Mesodermal cell (in vitro differentiated cells): Measurements from ENCODE around the gene TTC13.
"Not testable (repeated sequence)": the region's sequence is repeated elsewhere in the genome, so short reads cannot be mapped to it uniquely, and the experiment has no call there.

Experiments used
- H3K27ac ChIP-seq: 2 replicates; pipeline ENCODE4 v1.7.0; 2013; ENCODE audit warnings: mild to moderate bottlenecking, low read depth, low read length, moderate library complexity; ENCODE audit not compliant: severe bottlenecking
- H3K36me3 ChIP-seq: 2 replicates; pipeline ENCODE4 v1.7.1; 2013; ENCODE audit warnings: mild to moderate bottlenecking, low read length, moderate library complexity; ENCODE audit not compliant: control insufficient read depth, insufficient read depth
- H3K4me1 ChIP-seq: one replicate; pipeline ENCODE4 v1.7.1; 2013; ENCODE audit warnings: mild to moderate bottlenecking, low read length; ENCODE audit not compliant: insufficient read depth, control insufficient read depth, poor library complexity, severe bottlenecking
- H3K4me3 ChIP-seq: 2 replicates; pipeline ENCODE4 v1.7.0; 2013; ENCODE audit warnings: low read length, control low read depth, mild to moderate bottlenecking; ENCODE audit not compliant: insufficient read depth, poor library complexity, severe bottlenecking; ENCODE audit errors: extremely low read depth
- H3K9me3 ChIP-seq: 2 replicates; pipeline ENCODE4 v1.7.1; 2013; ENCODE audit warnings: mild to moderate bottlenecking, low read length, moderate library complexity; ENCODE audit not compliant: control insufficient read depth
- WGBS, 2 experiments: methylation state at CpG; one replicate each; pipeline ENCODE4 v1.1.5; 2013; ENCODE audit warnings: missing lambda C conversion rate in 2 of 2; ENCODE audit not compliant: insufficient coverage in 2 of 2; 5-methylcytosine and 5-hydroxymethylcytosine counted together

TTC13 gene

GRCh38 chr1:230992100-230992774 lies 13.6 kb upstream of the TTC13 start:
- WGBS, 2 experiments, result 87 to 97% methylated on average over 3 of the region's 7 CpGs
- Histone ChIP-seq H3K4me1 (no peaks in the 10 kb centered on the region), H3K36me3 (peaks cover 46% of the 10 kb centered on the region), H3K4me3 (no peak overlapping the region), H3K27ac (no peak overlapping the region), H3K9me3 (no peaks in the 10 kb centered on the region)

- Histone ChIP-seq H3K36me3 (peaks cover 24% of the 10 kb centered on the region), H3K27ac (no peak overlapping the region), H3K4me3 (no peak overlapping the region), H3K4me1 (no peaks in the 10 kb centered on the region), H3K9me3 (no peaks in the 10 kb centered on the region)
- 100% methylated on average over 3 of the region's 3 CpGs for WGBS, 2 experiments
Measured at GRCh38 chr1:230987448-230987847, 8.8 kb upstream of the TTC13 start.

DNA sequence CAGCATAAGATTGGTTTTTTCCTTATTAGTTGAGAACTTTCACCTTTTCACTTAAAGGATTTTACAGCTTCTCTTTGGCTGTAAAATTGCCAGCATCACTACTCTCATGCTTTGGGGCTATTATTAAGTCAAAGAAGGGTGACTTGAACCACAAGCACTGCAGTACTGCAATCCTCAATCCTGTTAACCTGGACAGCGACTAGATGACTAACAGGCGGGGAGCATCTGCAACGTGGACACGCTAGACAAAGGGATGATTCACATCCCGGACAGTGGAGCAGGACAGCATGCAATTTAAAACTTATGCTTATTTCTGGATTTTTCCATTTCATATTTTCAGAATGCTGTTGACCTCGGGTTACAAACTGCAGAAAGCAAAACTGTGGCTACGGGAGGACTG lies 8.3 kb upstream of the TTC13 start:
- H3K4me1 ChIP-seq, result no peaks in the 10 kb centered on the region
- WGBS, 2 experiments, result 93 to 95% methylated on average over 7 of the region's 7 CpGs
- H3K9me3 ChIP-seq, result no peaks in the 10 kb centered on the region
- H3K36me3 ChIP-seq, result peaks cover 21% of the 10 kb centered on the region
- no peak overlapping the region for H3K4me3 ChIP-seq
- H3K27ac ChIP-seq, result no peak overlapping the region

- Histone ChIP-seq H3K27ac (no peak overlapping the region), H3K36me3 (peaks cover 19% of the 10 kb centered on the region), H3K4me1 (no peaks in the 10 kb centered on the region), H3K4me3 (no peak overlapping the region), H3K9me3 (no peaks in the 10 kb centered on the region)
- WGBS, 2 experiments, result 90 to 96% methylated on average over 2 to 5 of the region's 6 CpGs
Measured at GRCh38 chr1:230985711-230986110, 7.0 kb upstream of the TTC13 start.

DNA sequence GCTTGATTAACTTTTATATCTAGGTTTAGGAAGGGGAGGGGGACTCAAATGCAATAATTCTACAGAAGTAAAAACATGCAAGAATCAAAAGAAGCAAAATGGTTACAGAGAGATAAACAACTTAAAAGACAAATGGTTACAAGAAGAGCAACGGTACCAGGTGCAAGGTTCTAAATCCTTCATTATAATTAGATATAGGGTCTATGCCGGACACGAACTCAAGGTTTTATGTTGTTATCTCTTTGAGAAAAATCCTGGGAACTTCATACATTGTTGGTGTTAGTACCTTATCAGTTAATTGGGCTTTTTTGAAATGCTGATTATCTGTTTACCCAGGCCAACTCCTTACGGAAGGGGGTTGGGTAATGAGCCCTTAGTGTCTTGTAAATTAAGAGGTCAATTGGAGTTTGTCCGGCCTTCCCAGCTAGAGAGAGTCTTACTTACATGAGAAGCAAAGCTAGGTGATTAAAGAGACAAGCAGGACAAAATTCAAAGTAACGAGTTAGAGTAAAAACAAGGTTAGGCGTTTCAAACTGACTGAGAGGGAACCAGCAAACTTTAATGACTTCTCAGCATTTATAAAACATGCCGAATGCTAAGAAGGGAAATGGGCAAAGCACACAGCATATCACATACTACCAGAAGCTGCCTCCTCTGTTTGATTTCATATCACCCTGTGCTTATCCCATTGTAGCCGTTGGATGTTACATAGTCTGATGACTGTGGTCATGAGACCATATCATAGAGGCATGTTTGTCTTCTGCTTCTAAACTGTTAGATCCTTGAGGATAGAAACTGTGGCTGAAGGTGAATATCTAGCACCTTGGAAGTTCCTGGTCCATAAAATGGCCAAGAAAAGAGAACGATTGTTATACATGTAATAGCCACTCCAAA lies 6.2 kb upstream of the TTC13 start:
- H3K9me3 ChIP-seq, H3K27ac ChIP-seq, H3K4me1 ChIP-seq, H3K4me3 ChIP-seq: not testable (repeated sequence)
- H3K36me3 ChIP-seq, result peaks cover 11% of the 10 kb centered on the region
- 20 to 35% methylated on average over 5 of the region's 10 CpGs for WGBS, 2 experiments

DNA sequence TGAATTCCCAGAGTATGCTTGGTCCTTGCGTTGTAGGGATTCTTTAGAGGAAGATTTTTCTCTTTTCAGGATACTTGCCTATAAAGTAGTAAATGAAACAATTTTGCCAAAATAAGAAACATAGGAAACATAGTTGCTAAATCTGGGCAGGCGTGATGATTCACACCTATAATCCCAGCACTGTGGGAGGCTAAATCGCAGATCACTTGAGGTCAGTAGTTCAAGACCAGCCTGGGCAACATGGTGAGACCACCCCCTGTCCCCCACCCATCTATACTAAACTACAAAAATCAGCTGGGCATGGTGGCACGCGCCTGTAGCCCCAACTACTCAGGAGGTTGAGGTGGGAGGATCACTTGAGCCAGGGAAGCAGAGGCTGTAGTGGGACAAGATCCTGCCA lies 5.2 kb upstream of the TTC13 start:
- WGBS, 2 experiments, result 86% methylated on average over 1 to 4 of the region's 5 CpGs
- Histone ChIP-seq H3K4me1 (peaks cover 6% of the 10 kb centered on the region), H3K27ac (no peak overlapping the region), H3K9me3 (no peaks in the 10 kb centered on the region), H3K4me3 (no peak overlapping the region), H3K36me3 (peaks cover 9% of the 10 kb centered on the region)

DNA sequence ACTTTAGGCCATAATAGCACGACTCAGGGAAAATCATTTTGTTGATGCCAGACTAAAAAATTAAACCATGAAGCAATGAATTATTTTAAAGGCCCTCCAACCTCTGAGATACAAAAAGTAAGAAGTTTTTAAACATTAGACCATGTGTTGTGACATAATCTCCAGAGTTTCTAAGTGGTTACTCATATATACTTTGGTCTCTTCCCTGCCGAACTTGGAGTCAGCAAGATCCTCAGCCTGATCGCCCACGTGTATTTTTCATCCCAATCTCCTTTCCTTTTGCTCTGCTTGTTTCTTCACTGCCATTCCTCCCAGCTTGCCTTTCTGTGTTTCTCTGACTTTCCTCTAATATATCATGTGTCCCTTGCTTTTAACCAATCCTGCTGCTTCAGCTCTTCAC lies 4.0 kb upstream of the TTC13 start:
- no peak overlapping the region for H3K27ac ChIP-seq

DNA sequence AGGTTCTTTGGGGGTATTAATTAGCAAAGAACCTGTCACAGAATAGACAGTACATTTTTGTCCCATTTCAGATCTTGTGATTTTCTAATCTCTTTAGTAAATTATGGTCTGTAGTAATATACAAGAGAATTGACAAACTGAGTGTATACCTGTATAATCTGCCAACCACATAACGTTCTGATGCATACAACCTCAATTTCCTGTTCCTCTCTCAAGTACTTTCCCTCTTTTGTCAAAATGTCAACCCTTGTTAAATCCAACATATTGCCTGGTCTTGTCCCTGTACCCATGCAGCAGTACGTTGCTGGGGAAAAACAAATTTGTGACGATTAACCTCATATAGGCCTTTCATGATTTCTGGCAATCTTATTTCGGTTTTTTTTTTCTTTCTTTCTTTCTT lies 1.3 kb upstream of the TTC13 start:
- H3K4me3 ChIP-seq, result peak overlapping the region; percentile 59
- no peaks in the 10 kb centered on the region for H3K9me3 ChIP-seq
- peaks cover 10% of the 10 kb centered on the region for H3K4me1 ChIP-seq
- peaks cover 9% of the 10 kb centered on the region for H3K36me3 ChIP-seq
- no peak overlapping the region for H3K27ac ChIP-seq
- WGBS, 2 experiments, result 91 to 93% methylated on average over 4 of the region's 4 CpGs

More for the DNA sequence above, 4.0 kb upstream of the TTC13 start:
- H3K4me1 ChIP-seq, result peaks cover 6% of the 10 kb centered on the region
- H3K4me3 ChIP-seq, result no peak overlapping the region
- 80 to 98% methylated on average over 3 of the region's 4 CpGs for WGBS, 2 experiments
- no peaks in the 10 kb centered on the region for H3K9me3 ChIP-seq
- H3K36me3 ChIP-seq, result peaks cover 9% of the 10 kb centered on the region

DNA sequence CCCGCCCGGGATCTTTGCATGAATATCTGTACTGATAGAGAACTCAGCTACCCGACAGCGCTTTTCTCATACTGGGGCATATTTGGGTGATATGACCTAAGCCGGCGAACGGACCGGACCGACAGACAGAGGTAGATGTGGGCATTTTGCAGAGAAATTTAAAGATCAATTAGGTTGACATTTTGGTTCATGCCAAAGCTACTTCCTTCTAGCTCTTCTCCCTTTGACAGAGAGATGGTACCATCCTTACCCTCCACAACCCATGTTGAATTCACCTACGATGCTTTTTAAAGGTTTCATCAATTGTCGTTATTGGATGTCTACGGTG lies 692 bp upstream of the TTC13 start:
- peaks cover 10% of the 10 kb centered on the region for H3K4me1 ChIP-seq
- peak overlapping the region; percentile 59 for H3K4me3 ChIP-seq
- H3K9me3 ChIP-seq, result no peaks in the 10 kb centered on the region
- WGBS, 2 experiments, result 10 to 25% methylated on average over 8 to 10 of the region's 12 CpGs
- no peak overlapping the region for H3K27ac ChIP-seq
- peaks cover 9% of the 10 kb centered on the region for H3K36me3 ChIP-seq

DNA sequence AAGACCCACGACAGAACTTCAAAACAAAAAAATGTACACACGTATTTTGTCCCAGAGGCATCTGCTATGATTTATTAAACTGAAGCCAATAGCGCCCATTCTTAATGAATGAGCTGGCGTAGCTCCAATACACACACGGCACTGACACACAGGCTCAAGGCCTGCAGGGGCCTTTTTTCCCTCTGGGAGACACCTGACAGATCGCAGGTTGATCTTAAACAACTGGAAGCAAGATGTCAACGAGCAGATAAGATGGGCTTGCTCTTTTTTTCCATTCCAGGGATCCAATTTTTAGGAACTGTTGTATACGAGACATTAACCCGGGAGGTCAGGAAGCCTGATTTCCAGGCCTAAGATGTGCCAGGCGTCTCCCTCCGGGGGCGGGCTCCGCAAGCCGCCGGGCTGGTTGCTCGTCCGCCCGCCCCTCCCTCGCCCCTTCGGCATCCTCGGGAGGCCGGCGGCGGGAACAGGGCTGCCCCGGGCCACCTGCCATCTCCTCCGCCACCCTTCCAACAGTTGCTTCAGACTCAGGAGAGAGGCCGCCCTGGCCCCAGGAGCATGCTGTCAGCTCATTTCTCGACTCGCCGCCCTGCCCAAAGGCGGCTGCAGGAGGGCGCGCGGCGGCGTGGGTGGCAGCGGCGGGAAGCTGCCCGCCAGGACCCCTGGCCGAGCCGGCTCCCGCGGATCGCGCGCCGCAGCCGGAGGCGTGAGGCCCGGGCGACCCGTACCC lies 735 bp downstream of the TTC13 start:
- 8 to 9% methylated on average over 43 to 44 of the region's 52 CpGs for WGBS, 2 experiments
- Histone ChIP-seq H3K4me3 (peak overlapping the region; percentile 59), H3K27ac (no peak overlapping the region)

More for the DNA sequence above, 735 bp downstream of the TTC13 start:
- Histone ChIP-seq H3K36me3 (peaks cover 9% of the 10 kb centered on the region), H3K9me3 (no peaks in the 10 kb centered on the region), H3K4me1 (peaks cover 16% of the 10 kb centered on the region)
